Keratinocyte (primary cell): ENCODE results near the gene EPYC. TPM values are rescaled to one million over a fixed set of nuclear protein-coding genes. Genes with fewer than 3 reads are reported as not detected.
A peak's percentile ranks its signal among the peaks of the same experiment; 100 is the strongest.

ENCODE experiments used
- DNase-seq: peaks from one replicate; pipeline ENCODE4 v3.0.0-alpha.2; 2011; ENCODE audit warnings: low read depth, missing footprints, low spot score
- FAIRE-seq: peaks from 2 replicates; lab custom pipeline; 2011; peaks lifted over from hg19 to GRCh38; lab: Jason Lieb, UNC
- H2AFZ ChIP-seq: 2 replicates; pipeline ENCODE4 v1.6.0; 2012; ENCODE audit warnings: low read length, control low read depth, inconsistent platforms; ENCODE audit not compliant: control insufficient read depth
- H3K27ac ChIP-seq: 2 replicates; pipeline ENCODE4 v1.5.1; 2011; ENCODE audit warnings: low read length; ENCODE audit not compliant: control insufficient read depth, insufficient read depth
- H3K27me3 ChIP-seq: 3 replicates; pipeline ENCODE4 v1.6.0; 2011; ENCODE audit warnings: low read length; ENCODE audit not compliant: control insufficient read depth, insufficient read depth; ENCODE audit errors: extremely low read depth
- H3K36me3 ChIP-seq, 2 experiments: 2 replicates in 1 of 2; 3 replicates in 1 of 2; pipeline ENCODE4 v1.5.1; 2011; ENCODE audit warnings: low read length in 2 of 2, mild to moderate bottlenecking in 1 of 2; ENCODE audit not compliant: control insufficient read depth in 2 of 2, insufficient read depth in 2 of 2; ENCODE audit errors: extremely low read depth in 1 of 2
- H3K4me1 ChIP-seq: 3 replicates; pipeline ENCODE4 v1.5.1; 2011; ENCODE audit warnings: low read length; ENCODE audit not compliant: control insufficient read depth, insufficient read depth; ENCODE audit errors: extremely low read depth
- H3K4me2 ChIP-seq: 3 replicates; pipeline ENCODE4 v1.6.0; 2011; ENCODE audit warnings: low read depth, low read length; ENCODE audit not compliant: control insufficient read depth, insufficient read depth; ENCODE audit errors: extremely low read depth
- H3K4me3 ChIP-seq, 3 experiments: fragments of 200-600 bp in 1 of 3; sonication (generic) in 1 of 3; 2 replicates in 2 of 3; 3 replicates in 1 of 3; pipeline ENCODE4 v1.5.1; 2011 to 2016; ENCODE audit warnings: low read length in 3 of 3, mild to moderate bottlenecking in 3 of 3, control low read depth in 2 of 3, inconsistent platforms in 1 of 3, low read depth in 1 of 3, mixed read lengths in 1 of 3, mixed run types in 1 of 3, moderate library complexity in 1 of 3; ENCODE audit not compliant: control insufficient read depth in 2 of 3, insufficient read depth in 2 of 3; ENCODE audit errors: extremely low read depth in 1 of 3
- H3K79me2 ChIP-seq: 2 replicates; pipeline ENCODE4 v1.6.0; 2012; ENCODE audit warnings: low read length; ENCODE audit not compliant: control insufficient read depth, insufficient read depth
- H3K9ac ChIP-seq: 3 replicates; pipeline ENCODE4 v1.6.0; 2011; ENCODE audit warnings: low read length; ENCODE audit not compliant: control insufficient read depth, insufficient read depth; ENCODE audit errors: extremely low read depth
- H3K9me1 ChIP-seq: 3 replicates; pipeline ENCODE4 v1.6.0; 2011; ENCODE audit warnings: low read length; ENCODE audit not compliant: control insufficient read depth, insufficient read depth; ENCODE audit errors: extremely low read depth
- H3K9me3 ChIP-seq: 2 replicates; pipeline ENCODE4 v1.5.1; 2012; ENCODE audit warnings: low read depth, low read length; ENCODE audit not compliant: control insufficient read depth
- H4K20me1 ChIP-seq: 3 replicates; pipeline ENCODE4 v1.6.0; 2011; ENCODE audit warnings: low read length; ENCODE audit not compliant: control insufficient read depth, insufficient read depth; ENCODE audit errors: extremely low read depth
- CTCF ChIP-seq, 3 experiments: IDR thresholded peaks in 1 of 3; conservative IDR thresholded peaks in 1 of 3; optimal IDR thresholded peaks in 1 of 3; 2 replicates in 2 of 3; 3 replicates in 1 of 3; pipeline versions ENCODE3 to v1.5.1; 2011; ENCODE audit warnings: low read length in 3 of 3, mild to moderate bottlenecking in 3 of 3, moderate library complexity in 2 of 3, control low read depth in 1 of 3, inconsistent platforms in 1 of 3; ENCODE audit not compliant: insufficient read depth in 2 of 3; ENCODE audit errors: extremely low read depth in 1 of 3
- EZH2 ChIP-seq: IDR thresholded peaks from one replicate; pipeline ENCODE4 v1.6.1; 2012; ENCODE audit warnings: inconsistent platforms, mild to moderate bottlenecking, low read length, moderate library complexity
- dilution Hi-C: fragments of 300-500 bp; cut with MboI; formaldehyde crosslinking; loops from one replicate; pipeline ENCODE4 v1.7.0; 2020; ENCODE audit warnings: low sequenced_read_pairs; ENCODE audit not compliant: extremely low pct_ligation_motif_present
- polyA plus RNA-seq, 5 experiments: library from polyadenylated mRNA; depleted of rRNA in 3 of 5; stranded (reverse) in 3 of 5; stranded (forward) in 1 of 5; unstranded in 1 of 5; fragments of >200 nt; gene quantifications; 1 replicate in 1 of 5; 2 replicates in 3 of 5; 3 replicates in 1 of 5; pipeline versions ENCODE4 v1.2.1 to v1.2.3, GENCODE V29; 2011 to 2012; ENCODE audit warnings: missing spikeins in 2 of 5, low read depth in 1 of 5, low replicate concordance in 1 of 5

The EPYC gene
- polyA plus RNA-seq, 1 donor (not counting 4 experiments of a cell fraction or from before 2014, with no cell fraction given): not detected

- FAIRE-seq (no peak), DNase-seq (no peak)
- Histone ChIP-seq H3K27ac (no peak overlapping the region), H3K79me2 (no peaks in the 10 kb centered on the region), H3K36me3 (no peaks in the 10 kb centered on the region), H3K9ac (no peak overlapping the region), H4K20me1 (no peaks in the 10 kb centered on the region), H3K27me3 (no peaks in the 10 kb centered on the region), H2AFZ (no peak overlapping the region), H3K4me3 (no peak overlapping the region), H3K9me3 (no peaks in the 10 kb centered on the region), H3K9me1 (no peaks in the 10 kb centered on the region), H3K4me1 (peaks cover 5% of the 10 kb centered on the region), H3K4me2 (no peak overlapping the region)
- dilution Hi-C loops: no loop called here
- TF ChIP-seq CTCF (optimal IDR thresholded peaks at IDR 0.05 in 1 of 3, IDR thresholded peaks at IDR 0.05 in 1 of 3, conservative IDR thresholded peaks at IDR 0.05 in 1 of 3; ENCODE audit: extremely low read depth in 1 of 3, insufficient read depth in 2 of 3, low read length in 3 of 3): no peak
- no peak for TF ChIP-seq EZH2
Observed at GRCh38 chr12:90924406-90924805, 80.4 kb downstream of the EPYC start.

GRCh38 chr12:90922145-90922627 is 82.6 kb downstream of the EPYC start:
- Histone ChIP-seq H3K27ac (no peak overlapping the region), H3K4me1 (peaks cover 5% of the 10 kb centered on the region), H2AFZ (no peak overlapping the region), H3K9ac (no peak overlapping the region), H3K27me3 (no peaks in the 10 kb centered on the region), H3K9me1 (no peaks in the 10 kb centered on the region), H4K20me1 (no peaks in the 10 kb centered on the region), H3K79me2 (no peaks in the 10 kb centered on the region), H3K9me3 (no peaks in the 10 kb centered on the region), H3K36me3 (no peaks in the 10 kb centered on the region), H3K4me2 (no peak overlapping the region), H3K4me3 (no peak overlapping the region)
- dilution Hi-C loops: no loop called here
- FAIRE-seq (peak; percentile 43), DNase-seq (no peak)
- TF ChIP-seq EZH2 (no peak), CTCF (optimal IDR thresholded peaks at IDR 0.05 in 1 of 3, IDR thresholded peaks at IDR 0.05 in 1 of 3, conservative IDR thresholded peaks at IDR 0.05 in 1 of 3; ENCODE audit: extremely low read depth in 1 of 3, insufficient read depth in 2 of 3, low read length in 3 of 3) (no peak)
